Psoas muscle (tissue), 8 donors: ENCODE measurements around the gene ADAMTS2. TPM values are rescaled to one million over a fixed set of nuclear protein-coding genes. Genes with fewer than 3 reads are reported as not detected.

Source experiments
- ATAC-seq, 4 donors: fragments of 200-7000 bp; cut with Tn5 transposase; one replicate each; pipeline ENCODE4 v1.9.1; 2020; ENCODE audit warnings: moderate library complexity in 3 of 4, mild to moderate bottlenecking in 2 of 4
- DNase-seq, 2 donors: peaks; one replicate each; pipeline ENCODE4 v3.0.0-alpha.2; 2020
- H3K27ac ChIP-seq: fragments of 200-600 bp; one replicate; pipeline ENCODE4 v1.8.0; 2022
- H3K27me3 ChIP-seq, 3 donors: fragments of 200-600 bp in 1 of 3; one replicate each; pipeline versions ENCODE4 v1.6.1 to v1.8.0; 2013 to 2022; ENCODE audit warnings: low read length in 2 of 3, mild to moderate bottlenecking in 2 of 3, moderate library complexity in 1 of 3; ENCODE audit not compliant: insufficient read depth in 3 of 3
- H3K36me3 ChIP-seq, 2 donors: fragments of 200-600 bp in 1 of 2; one replicate each; pipeline versions ENCODE4 v1.6.1 to v1.8.0; 2013 to 2022; ENCODE audit warnings: low read depth in 1 of 2, mild to moderate bottlenecking in 1 of 2, moderate library complexity in 1 of 2; ENCODE audit not compliant: insufficient read depth in 1 of 2
- H3K4me1 ChIP-seq: fragments of 200-600 bp; one replicate; pipeline ENCODE4 v1.8.0; 2022
- H3K4me3 ChIP-seq: fragments of 200-600 bp; one replicate; pipeline ENCODE4 v1.8.0; 2022; ENCODE audit warnings: mild to moderate bottlenecking
- H3K9me3 ChIP-seq: fragments of 200-600 bp; one replicate; pipeline ENCODE4 v1.8.0; 2022
- WGBS, 3 donors: extraction: QIAGEN DNeasy Blood & Tissue Kit; methylation state at CpG; one replicate each; pipeline versions ENCODE4 v1.1.6 to v1.1.7; 2013; 5-methylcytosine and 5-hydroxymethylcytosine counted together
- intact Hi-C, 2 donors: fragments of 100-400 bp; cut with DNase I; formaldehyde crosslinking; loops; one replicate each; pipeline versions ENCODE4 v1.11.0 to v1.14.2; 2022
- polyA plus RNA-seq, 3 donors: library from polyadenylated mRNA; stranded (reverse); fragments of 200-250 nt; gene quantifications; one replicate each; pipeline ENCODE4 v1.2.3, GENCODE V29; 2013
- total RNA-seq, 4 donors: library from RNA; stranded (reverse); fragmentation: NEBNext Ultra II Directional in 2 of 4; extraction: Animal tissue kit (Norgen Biotek cat#: 25700) in 2 of 4; gene quantifications; one replicate each; pipeline versions ENCODE4 v1.2.1 to v1.2.4, GENCODE V29; 2021 to 2023
- TF ChIP-seq, protein P1 (sequence below): fragments of 200-600 bp; IDR thresholded peaks from one replicate; pipeline ENCODE4 v1.8.0; 2022; ENCODE audit warnings: antibody characterized with exemption
- donor health status: healthy with polysubstance abuse.
- donor health status: DM: no; HTN: no; CAD: no; lungs with moderate emphysema.
- donor health status: Bipolar disorder and iron deficiency.
- donor health status: healthy.
- donor health status: DM: yes; HTN: yes; CAD: no.
- donor health status: DM: no; HTN: no; CAD: no.
- donor health status: DM: no; HTN: no; CAD: no.
- donor health status: DM: yes; HTN: yes; CAD: no.

The ADAMTS2 gene
- total and polyA plus RNA-seq, 7 donors = 0.83 to 3.7 (median 2.0) TPM

DNA sequence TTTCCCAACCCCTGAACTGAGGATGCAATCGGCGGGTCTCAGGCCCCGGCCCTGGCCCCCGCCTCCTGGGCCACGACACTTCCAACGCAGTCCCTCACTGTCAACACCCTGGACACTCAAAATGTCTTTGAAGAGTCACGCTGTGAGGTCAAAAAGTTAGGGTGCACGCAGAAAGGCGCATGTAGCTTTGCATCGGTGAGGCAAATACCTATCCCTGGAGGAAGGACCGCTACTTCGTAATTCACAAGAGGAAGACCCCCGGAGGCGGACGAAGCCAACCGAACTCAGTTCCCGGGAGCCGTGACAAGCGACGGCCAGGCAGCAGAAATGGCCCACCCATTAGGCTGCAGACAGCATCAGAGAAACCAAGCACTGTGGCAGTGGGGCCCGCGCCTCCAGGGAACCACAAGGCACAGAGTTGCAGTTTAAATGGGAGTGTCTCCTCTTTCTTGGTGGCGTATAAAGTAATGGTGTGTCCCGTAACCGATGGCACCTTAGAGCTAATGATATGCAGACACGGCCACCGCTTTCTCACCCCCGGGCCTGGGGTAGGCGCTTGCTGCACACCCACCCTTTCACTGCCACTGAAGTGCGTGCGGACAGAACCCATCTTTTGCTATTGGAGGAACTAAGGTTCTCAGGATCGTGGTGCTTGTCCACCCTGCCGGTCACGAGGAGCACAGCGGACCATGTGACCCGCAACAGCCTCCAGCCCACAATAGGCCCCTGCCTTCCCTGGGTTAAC lies 9.0 kb downstream of the ADAMTS2 start:
- Histone ChIP-seq H3K4me3 (no peak overlapping the region), H3K36me3 (no peaks in the 10 kb centered on the region), H3K27me3 (peaks cover 0 to 3% (median 1%) of the 10 kb centered on the region in 3 donors), H3K4me1 (no peaks in the 10 kb centered on the region), H3K9me3 (no peaks in the 10 kb centered on the region), H3K27ac (no peak overlapping the region)
- intact Hi-C loops = no loop called here
- no peak for ATAC-seq
- WGBS, 3 donors = 79 to 84% (median 84%) methylated on average over 36 of the region's 36 CpGs
- DNase-seq = peak in 1 of 2 donors; percentile 39
- TF ChIP-seq, protein P1, sequence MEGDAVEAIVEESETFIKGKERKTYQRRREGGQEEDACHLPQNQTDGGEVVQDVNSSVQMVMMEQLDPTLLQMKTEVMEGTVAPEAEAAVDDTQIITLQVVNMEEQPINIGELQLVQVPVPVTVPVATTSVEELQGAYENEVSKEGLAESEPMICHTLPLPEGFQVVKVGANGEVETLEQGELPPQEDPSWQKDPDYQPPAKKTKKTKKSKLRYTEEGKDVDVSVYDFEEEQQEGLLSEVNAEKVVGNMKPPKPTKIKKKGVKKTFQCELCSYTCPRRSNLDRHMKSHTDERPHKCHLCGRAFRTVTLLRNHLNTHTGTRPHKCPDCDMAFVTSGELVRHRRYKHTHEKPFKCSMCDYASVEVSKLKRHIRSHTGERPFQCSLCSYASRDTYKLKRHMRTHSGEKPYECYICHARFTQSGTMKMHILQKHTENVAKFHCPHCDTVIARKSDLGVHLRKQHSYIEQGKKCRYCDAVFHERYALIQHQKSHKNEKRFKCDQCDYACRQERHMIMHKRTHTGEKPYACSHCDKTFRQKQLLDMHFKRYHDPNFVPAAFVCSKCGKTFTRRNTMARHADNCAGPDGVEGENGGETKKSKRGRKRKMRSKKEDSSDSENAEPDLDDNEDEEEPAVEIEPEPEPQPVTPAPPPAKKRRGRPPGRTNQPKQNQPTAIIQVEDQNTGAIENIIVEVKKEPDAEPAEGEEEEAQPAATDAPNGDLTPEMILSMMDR = no peak

GRCh38 chr5:179333796-179334761 lies 11.2 kb downstream of the ADAMTS2 start:
- DNase-seq = no peak
- Histone ChIP-seq H3K36me3 (no peaks in the 10 kb centered on the region), H3K4me1 (no peaks in the 10 kb centered on the region), H3K27me3 (peaks cover 0 to 1% (median 0%) of the 10 kb centered on the region in 3 donors), H3K27ac (no peak overlapping the region), H3K9me3 (no peaks in the 10 kb centered on the region), H3K4me3 (no peak overlapping the region)
- TF ChIP-seq, protein P1 = no peak
- ATAC-seq = no peak
- WGBS, 3 donors = 78 to 82% (median 81%) methylated on average over 24 of the region's 24 CpGs
- intact Hi-C loops = no loop called here

DNA sequence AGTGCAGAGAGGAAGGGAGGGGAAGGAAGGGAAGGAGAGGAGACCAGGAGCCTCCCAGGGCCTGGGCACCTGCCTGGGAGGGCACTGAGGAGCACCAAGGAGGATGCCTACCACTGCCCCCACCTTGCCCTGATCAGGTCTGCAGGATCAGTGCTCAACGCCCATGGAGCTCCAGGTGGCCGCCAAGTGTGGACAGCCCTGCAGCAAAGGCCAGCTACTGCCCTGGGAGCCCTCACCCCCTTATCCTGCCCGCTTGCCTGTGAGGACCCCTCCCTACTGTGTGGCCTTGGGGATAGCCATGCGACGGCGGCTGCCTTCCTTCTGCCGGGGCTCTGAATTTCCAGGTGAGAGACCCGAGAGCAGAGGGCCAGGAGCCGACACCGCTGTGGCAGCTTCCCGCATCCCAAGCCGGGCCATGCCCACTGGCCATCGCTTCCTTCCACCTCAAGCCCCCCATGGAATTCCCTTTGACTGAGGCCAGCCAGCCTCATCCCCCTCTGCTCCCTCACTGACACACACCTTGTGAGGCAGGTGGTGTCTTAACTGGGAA lies 12.4 kb downstream of the ADAMTS2 start:
- Histone ChIP-seq H3K9me3 (no peaks in the 10 kb centered on the region), H3K4me3 (no peak overlapping the region), H3K4me1 (no peaks in the 10 kb centered on the region), H3K27me3 (peaks cover 0 to 1% (median 0%) of the 10 kb centered on the region in 3 donors), H3K36me3 (no peaks in the 10 kb centered on the region), H3K27ac (no peak overlapping the region)
- intact Hi-C loops = no loop called here
- no peak for ATAC-seq
- TF ChIP-seq, protein P1 = no peak
- no peak for DNase-seq
- WGBS, 3 donors = 91 to 94% (median 93%) methylated on average over 13 of the region's 13 CpGs

DNA sequence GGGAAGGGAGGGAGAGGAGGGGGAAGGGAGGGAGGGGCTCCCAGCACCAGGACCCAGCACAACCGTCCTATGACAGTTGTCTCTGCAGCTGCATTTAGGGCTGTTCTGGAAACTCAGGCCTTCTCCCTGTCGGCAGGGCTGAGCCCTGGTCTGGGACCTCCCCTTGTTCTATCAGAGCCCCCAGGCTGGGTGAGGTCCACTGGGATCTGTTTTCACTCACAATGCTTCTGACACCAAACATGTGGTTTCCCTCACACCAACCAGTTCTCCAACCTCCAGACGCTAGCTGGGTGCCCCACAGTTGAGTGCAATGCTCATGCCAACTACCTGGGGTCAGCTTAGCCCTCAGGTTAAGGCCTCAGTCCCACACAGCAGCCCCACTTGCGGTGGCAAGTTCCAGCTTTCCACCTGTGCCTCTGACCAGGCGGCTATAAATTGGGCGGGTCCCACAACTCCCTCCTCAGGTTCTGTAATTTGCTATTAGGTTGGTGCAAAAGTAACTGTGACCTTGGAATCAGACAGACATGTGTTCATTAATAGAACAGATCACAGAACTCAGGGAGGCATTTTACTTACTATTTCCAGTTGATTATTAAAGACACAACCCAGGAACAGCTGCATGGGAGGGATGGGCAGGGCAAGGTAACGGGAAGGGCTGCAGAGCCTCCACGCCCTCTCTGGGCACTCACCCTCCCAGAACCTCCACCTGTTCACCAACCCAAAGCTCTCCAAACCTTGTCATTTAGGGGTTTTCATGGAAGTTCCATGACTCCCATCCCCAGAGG lies 13.5 kb downstream of the ADAMTS2 start:
- H3K4me3 ChIP-seq = no peak overlapping the region
- H3K27me3 ChIP-seq = peaks cover 0 to 1% (median 0%) of the 10 kb centered on the region in 3 donors
- H3K27ac ChIP-seq = no peak overlapping the region
- H3K4me1 ChIP-seq = no peaks in the 10 kb centered on the region
- no peaks in the 10 kb centered on the region for H3K36me3 ChIP-seq
- TF ChIP-seq, protein P1 = no peak
- no peaks in the 10 kb centered on the region for H3K9me3 ChIP-seq
- DNase-seq = no peak
- intact Hi-C loops = no loop called here
- no peak for ATAC-seq
- 83 to 86% (median 85%) methylated on average over 8 of the region's 8 CpGs for WGBS, 3 donors
